ENCODE measurements around the gene SERPINF2.

DNA sequence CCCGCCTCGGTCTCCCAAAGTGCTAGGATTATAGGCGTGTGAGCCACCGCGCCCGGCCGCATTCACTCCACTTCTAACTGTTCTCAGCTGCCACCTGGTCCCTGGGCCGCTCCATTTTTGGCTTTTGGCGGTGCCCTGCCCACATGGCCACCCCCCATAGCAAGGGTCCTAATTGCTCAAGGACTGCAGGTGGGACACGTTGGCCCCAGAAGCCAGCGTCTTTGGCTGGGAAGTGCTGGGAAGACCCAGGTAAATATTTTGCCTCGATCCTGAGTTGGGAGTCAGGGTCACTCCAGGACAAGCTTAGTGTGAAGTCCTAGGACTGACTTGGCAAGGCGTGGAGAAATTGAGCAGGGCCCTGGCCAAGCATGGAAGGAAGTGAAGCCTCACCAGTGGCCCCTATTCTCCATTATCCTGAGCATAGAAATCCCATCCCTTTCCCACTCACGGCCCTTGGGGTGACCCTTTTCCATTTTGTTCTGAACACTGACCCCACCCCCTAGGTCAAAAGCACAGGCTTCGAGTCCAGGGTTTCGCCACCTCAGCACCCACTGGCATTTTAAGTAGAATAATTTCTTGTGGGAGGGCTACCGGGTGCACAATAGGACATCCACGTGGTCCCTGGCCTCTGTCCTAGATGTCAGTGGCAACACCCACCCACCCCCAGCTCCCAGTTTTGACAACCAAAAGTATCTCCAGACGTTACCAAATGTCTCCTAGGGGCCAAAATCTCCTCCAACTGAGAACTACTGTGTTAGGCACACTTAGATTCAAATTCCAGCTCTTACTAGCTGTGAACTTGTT lies 24.1 kb upstream of the SERPINF2 start:
- no peak for TF ChIP-seq CTCF (optimal IDR thresholded peaks at IDR 0.05 in 1 of 3, IDR thresholded peaks at IDR 0.05 in 1 of 3, conservative IDR thresholded peaks at IDR 0.05 in 1 of 3; ENCODE audit: extremely low read depth in 1 of 3, insufficient read depth in 2 of 3, low read length in 3 of 3)
- no peak for TF ChIP-seq EZH2 (IDR thresholded peaks at IDR 0.05; ENCODE audit: low read length)
